Right lobe of liver (tissue), 4 donors: ENCODE measurements around the gene SPPL3.

Experiments
- POLR2A ChIP-seq: fragments of 450-650 bp; IDR thresholded peaks from one replicate; pipeline ENCODE4 v1.6.1; 2017; ENCODE audit warnings: antibody characterized with exemption, mild to moderate bottlenecking
- TF ChIP-seq, protein P1 (sequence below), 4 donors: fragments of 200-600 bp in 3 of 4; fragments of 450-650 bp in 1 of 4; IDR thresholded peaks; one replicate each; pipeline versions ENCODE4 v1.5.1 to v1.8.0; 2016 to 2022; ENCODE audit warnings: antibody characterized with exemption in 4 of 4, mild to moderate bottlenecking in 2 of 4
- donor health status: DM: no; HTN: no; CAD: no.
- donor health status: DM: no; HTN: no; CAD: no.
- donor health status: DM: no; HTN: yes; CAD: no.

DNA sequence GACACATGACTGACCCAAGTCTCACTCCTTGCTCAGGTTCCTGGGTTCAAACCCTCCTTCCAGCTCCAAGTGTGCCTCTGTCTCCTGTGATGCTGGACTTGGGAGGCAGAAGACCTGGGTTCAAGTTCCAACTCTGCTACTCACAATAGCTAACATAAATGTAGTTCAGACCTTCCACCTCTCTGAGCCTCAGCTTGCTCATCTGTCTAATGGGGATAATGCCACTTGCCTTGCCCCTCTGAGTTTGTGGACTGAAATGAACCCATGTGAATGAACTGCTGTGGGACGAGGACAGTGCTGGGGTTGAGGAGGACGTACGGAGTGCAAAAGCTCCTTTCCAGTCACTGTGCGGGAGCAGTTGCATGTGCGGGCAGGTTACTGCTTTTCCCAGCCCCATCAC lies 137.6 kb downstream of the SPPL3 start:
- TF ChIP-seq, protein P1, sequence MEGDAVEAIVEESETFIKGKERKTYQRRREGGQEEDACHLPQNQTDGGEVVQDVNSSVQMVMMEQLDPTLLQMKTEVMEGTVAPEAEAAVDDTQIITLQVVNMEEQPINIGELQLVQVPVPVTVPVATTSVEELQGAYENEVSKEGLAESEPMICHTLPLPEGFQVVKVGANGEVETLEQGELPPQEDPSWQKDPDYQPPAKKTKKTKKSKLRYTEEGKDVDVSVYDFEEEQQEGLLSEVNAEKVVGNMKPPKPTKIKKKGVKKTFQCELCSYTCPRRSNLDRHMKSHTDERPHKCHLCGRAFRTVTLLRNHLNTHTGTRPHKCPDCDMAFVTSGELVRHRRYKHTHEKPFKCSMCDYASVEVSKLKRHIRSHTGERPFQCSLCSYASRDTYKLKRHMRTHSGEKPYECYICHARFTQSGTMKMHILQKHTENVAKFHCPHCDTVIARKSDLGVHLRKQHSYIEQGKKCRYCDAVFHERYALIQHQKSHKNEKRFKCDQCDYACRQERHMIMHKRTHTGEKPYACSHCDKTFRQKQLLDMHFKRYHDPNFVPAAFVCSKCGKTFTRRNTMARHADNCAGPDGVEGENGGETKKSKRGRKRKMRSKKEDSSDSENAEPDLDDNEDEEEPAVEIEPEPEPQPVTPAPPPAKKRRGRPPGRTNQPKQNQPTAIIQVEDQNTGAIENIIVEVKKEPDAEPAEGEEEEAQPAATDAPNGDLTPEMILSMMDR (IDR thresholded peaks at IDR 0.05) = no peak
- TF ChIP-seq POLR2A = no peak
